Measurements from ENCODE around the gene MRPS33. TPM values are rescaled to one million over a fixed set of nuclear protein-coding genes. Genes with fewer than 3 reads are reported as not detected.

The MRPS33 gene
- total RNA-seq, 1 experiment from 2014 or later, result 57.1 TPM

- DNase-seq, result no peak
Observed at GRCh38 chr7:141045126-141045841, 30.5 kb upstream of the MRPS33 start.

GRCh38 chr7:141043616-141044015 lies 28.9 kb upstream of the MRPS33 start:
- ChIA-PET CTCF (no interaction called here), POLR2A (ENCODE audit: unreplicated experiment) (no interaction called here)
- no peak overlapping the region for H3K27ac ChIP-seq (ENCODE audit: low read length)
- H3K9ac ChIP-seq (ENCODE audit: low read length), result no peak overlapping the region
- H3F3A ChIP-seq (ENCODE audit: low read length, unreplicated experiment), result no peaks in the 10 kb centered on the region
- H4K20me1 ChIP-seq (ENCODE audit: low read length), result no peaks in the 10 kb centered on the region
- ATAC-seq (no peak), DNase-seq (no peak)
- TF ChIP-seq CTCF (conservative IDR thresholded peaks at IDR 0.05; ENCODE audit: low read depth, low read length), result no peak
- TF ChIP-seq EZH2phosphoT487 (IDR thresholded peaks at IDR 0.05; ENCODE audit: borderline replicate concordance, low read length), result no peak
- TF ChIP-seq EZH2 (IDR thresholded peaks at IDR 0.05; ENCODE audit: low read length, unreplicated experiment), result no peak
- H3K9me2 ChIP-seq (replicated peaks; ENCODE audit: low read length), result no peaks in the 10 kb centered on the region
- no peaks in the 10 kb centered on the region for H3K36me3 ChIP-seq (ENCODE audit: low read depth, low read length)
- H3K4me2 ChIP-seq (ENCODE audit: low read length), result no peak overlapping the region
- no peaks in the 10 kb centered on the region for H3K4me1 ChIP-seq (ENCODE audit: insufficient read depth, low read length)
- no peaks in the 10 kb centered on the region for H3K79me2 ChIP-seq (ENCODE audit: low read length)
- BruUV-seq (replicated peaks), result no TSS peak
- H3K4me3 ChIP-seq (ENCODE audit: low read length), result no peak overlapping the region
- no peaks in the 10 kb centered on the region for H3K9me3 ChIP-seq (ENCODE audit: low read length)
- H3K27me3 ChIP-seq (ENCODE audit: low read length), result peaks cover 31% of the 10 kb centered on the region; the same call in 1 of the 2 replicates
- no peak overlapping the region for H2AFZ ChIP-seq (ENCODE audit: low read length)
- intact Hi-C loops (cut with micrococcal nuclease), result no loop called here

More at GRCh38 chr7:141045126-141045841, 30.5 kb upstream of the MRPS33 start:
- H3K27me3 ChIP-seq (ENCODE audit: low read length), result peaks cover 31% of the 10 kb centered on the region; the same call in 1 of the 2 replicates
- H3K79me2 ChIP-seq (ENCODE audit: low read length), result no peaks in the 10 kb centered on the region
- H3K9me3 ChIP-seq (ENCODE audit: low read length), result no peaks in the 10 kb centered on the region
- intact Hi-C loops (cut with micrococcal nuclease), result no loop called here
- no peak for TF ChIP-seq EZH2phosphoT487 (IDR thresholded peaks at IDR 0.05; ENCODE audit: borderline replicate concordance, low read length)
- no peak for TF ChIP-seq CTCF (conservative IDR thresholded peaks at IDR 0.05; ENCODE audit: low read depth, low read length)
- TF ChIP-seq EZH2 (IDR thresholded peaks at IDR 0.05; ENCODE audit: low read length, unreplicated experiment), result no peak
- no peak for ATAC-seq
- H3K4me3 ChIP-seq (ENCODE audit: low read length), result no peak overlapping the region
- H3K4me1 ChIP-seq (ENCODE audit: insufficient read depth, low read length), result no peaks in the 10 kb centered on the region
- BruUV-seq (replicated peaks), result no TSS peak
- H3K36me3 ChIP-seq (ENCODE audit: low read depth, low read length), result no peaks in the 10 kb centered on the region
- H3K4me2 ChIP-seq (ENCODE audit: low read length), result no peak overlapping the region
- no peaks in the 10 kb centered on the region for H3K9me2 ChIP-seq (replicated peaks; ENCODE audit: low read length)
- H2AFZ ChIP-seq (ENCODE audit: low read length), result no peak overlapping the region
- POLR2A ChIA-PET (ENCODE audit: unreplicated experiment), result no interaction called here
- H3K27ac ChIP-seq (ENCODE audit: low read length), result no peak overlapping the region
- H3K9ac ChIP-seq (ENCODE audit: low read length), result no peak overlapping the region
- CTCF ChIA-PET, result no interaction called here
- H3F3A ChIP-seq (ENCODE audit: low read length, unreplicated experiment), result no peaks in the 10 kb centered on the region
- no peaks in the 10 kb centered on the region for H4K20me1 ChIP-seq (ENCODE audit: low read length)

All from PC-3 (cell line).